ENCODE data around the gene SNX8.
"Not testable (repeated sequence)": the region's sequence is repeated elsewhere in the genome, so short reads cannot be mapped to it uniquely, and the experiment has no call there.

The SNX8 gene

GRCh38 chr7:2289111-2289586, 25.1 kb downstream of the SNX8 start:
- DNase-seq: no peak

- DNase-seq: no peak
Observed at GRCh38 chr7:2288503-2288902, 25.7 kb downstream of the SNX8 start.

- no peak for DNase-seq
Observed at GRCh38 chr7:2287745-2288144, 26.5 kb downstream of the SNX8 start.

GRCh38 chr7:2283074-2283473, 31.2 kb downstream of the SNX8 start:
- DNase-seq: no peak

GRCh38 chr7:2282185-2282751, 32.0 kb downstream of the SNX8 start:
- DNase-seq: no peak

GRCh38 chr7:2281541-2281940, 32.7 kb downstream of the SNX8 start:
- no peak for DNase-seq

GRCh38 chr7:2280424-2280823, 33.8 kb downstream of the SNX8 start:
- DNase-seq: no peak

GRCh38 chr7:2279896-2280295, 34.3 kb downstream of the SNX8 start:
- no peak for DNase-seq

- no peak for DNase-seq
Observed at GRCh38 chr7:2278026-2278425, 36.2 kb downstream of the SNX8 start.

GRCh38 chr7:2276107-2276506, 38.1 kb downstream of the SNX8 start:
- no peak for DNase-seq

GRCh38 chr7:2275101-2275500, 39.1 kb downstream of the SNX8 start:
- DNase-seq: no peak

GRCh38 chr7:2274666-2275065, 39.6 kb downstream of the SNX8 start:
- DNase-seq: no peak

- DNase-seq: no peak
Observed at GRCh38 chr7:2273866-2274265, 40.4 kb downstream of the SNX8 start.

- DNase-seq: no peak
Observed at GRCh38 chr7:2272031-2272430, 42.2 kb downstream of the SNX8 start.

GRCh38 chr7:2271273-2272026, 42.8 kb downstream of the SNX8 start:
- DNase-seq: no peak

GRCh38 chr7:2270495-2270894, 43.7 kb downstream of the SNX8 start:
- DNase-seq: no peak

- no peak for DNase-seq
Observed at GRCh38 chr7:2269991-2270460, 44.2 kb downstream of the SNX8 start.

GRCh38 chr7:2269089-2269990, 44.9 kb downstream of the SNX8 start:
- not testable (repeated sequence) for DNase-seq

GRCh38 chr7:2266911-2267310, 47.3 kb downstream of the SNX8 start:
- no peak for DNase-seq

GRCh38 chr7:2264158-2264557, 50.1 kb downstream of the SNX8 start:
- DNase-seq: no peak

GRCh38 chr7:2263176-2263575, 51.1 kb downstream of the SNX8 start:
- no peak for DNase-seq

GRCh38 chr7:2261611-2262010, 52.6 kb downstream of the SNX8 start:
- no peak for DNase-seq

- DNase-seq: no peak
Observed at GRCh38 chr7:2260820-2261219, 53.4 kb downstream of the SNX8 start.

- no peak for DNase-seq
Observed at GRCh38 chr7:2259480-2259879, 54.8 kb downstream of the SNX8 start.
